HG03066 (cell line): Measurements from ENCODE around the gene MAGEB6.
"Not testable (repeated sequence)": the region's sequence is repeated elsewhere in the genome, so short reads cannot be mapped to it uniquely, and the experiment has no call there.

ENCODE experiments used
- ATAC-seq: cut with Tn5 transposase; IDR thresholded peaks from one replicate; pipeline ENCODE4 v1.9.1; 2021; ENCODE audit warnings: low read depth; ENCODE audit not compliant: unreplicated experiment

The MAGEB6 gene, protein sequence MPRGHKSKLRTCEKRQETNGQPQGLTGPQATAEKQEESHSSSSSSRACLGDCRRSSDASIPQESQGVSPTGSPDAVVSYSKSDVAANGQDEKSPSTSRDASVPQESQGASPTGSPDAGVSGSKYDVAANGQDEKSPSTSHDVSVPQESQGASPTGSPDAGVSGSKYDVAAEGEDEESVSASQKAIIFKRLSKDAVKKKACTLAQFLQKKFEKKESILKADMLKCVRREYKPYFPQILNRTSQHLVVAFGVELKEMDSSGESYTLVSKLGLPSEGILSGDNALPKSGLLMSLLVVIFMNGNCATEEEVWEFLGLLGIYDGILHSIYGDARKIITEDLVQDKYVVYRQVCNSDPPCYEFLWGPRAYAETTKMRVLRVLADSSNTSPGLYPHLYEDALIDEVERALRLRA

GRCh38 chrX:26192204-26192603, at the start of gene MAGEB6:
Gene MAGEB6, plus strand, starts transcription at chrX:26192440. Its CDS starts 1,407 bp downstream, at chrX:26193847.
- ATAC-seq = no peak

GRCh38 chrX:26146024-26146423, 46.2 kb upstream of the MAGEB6 start:
- ATAC-seq = no peak

DNA sequence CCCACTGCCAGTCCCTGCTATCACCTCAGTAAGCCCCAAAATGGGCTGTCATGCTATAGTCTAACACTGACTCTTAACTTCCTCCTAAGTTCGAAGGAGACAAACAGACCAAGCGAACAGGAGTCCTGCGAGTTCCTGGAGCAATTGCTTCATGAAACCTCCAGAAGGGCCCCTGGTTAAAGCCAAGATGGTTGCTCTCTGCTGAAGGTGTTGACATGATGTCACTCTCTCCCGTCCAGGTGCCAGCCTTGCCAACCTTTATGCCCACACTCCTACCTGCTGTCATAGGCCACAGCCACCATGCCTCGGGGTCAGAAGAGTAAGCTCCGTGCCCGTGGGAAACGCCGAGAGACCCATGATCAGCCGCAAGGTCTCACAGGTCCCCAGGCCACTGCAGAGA, 31.9 kb upstream of the MAGEB6 start, which contains the start of gene MAGEB6B:
TSS of gene MAGEB6B (plus strand) at position 301 of the 400 bp plus-strand sequence. CDS start at position 301, 0 bp downstream.
- no peak for ATAC-seq

DNA sequence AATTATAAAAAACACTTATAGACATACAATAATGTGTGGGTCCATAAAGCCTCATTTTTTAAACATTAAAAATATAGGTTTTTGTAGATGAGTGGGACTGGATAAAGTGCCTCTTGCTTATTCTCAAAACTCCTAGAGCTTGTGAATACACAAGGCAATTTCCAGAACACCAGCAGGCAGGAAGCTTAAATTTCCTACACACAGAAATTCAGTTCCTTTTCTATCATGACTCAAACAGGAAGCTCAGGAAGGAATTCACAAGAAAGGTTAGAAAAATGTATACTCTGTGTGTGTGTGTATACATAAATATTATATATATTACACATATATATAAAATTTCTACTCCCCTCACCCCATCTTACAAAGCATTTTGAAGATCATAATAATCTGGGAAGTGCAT, 11.3 kb downstream of the MAGEB6 start:
- ATAC-seq = no peak

GRCh38 chrX:26204717-26205116, 12.5 kb downstream of the MAGEB6 start:
- ATAC-seq = not testable (repeated sequence)

- ATAC-seq = no peak
These were observed 15.8 kb downstream of the MAGEB6 start for GRCh38 chrX:26208012-26208411.

- no peak for ATAC-seq
These were observed 23.6 kb downstream of the MAGEB6 start, which contains the start of gene MAGEB5 for GRCh38 chrX:26215869-26216268. Gene MAGEB5, plus strand, starts transcription at chrX:26216169. Its CDS starts 1,133 bp downstream, at chrX:26217302.

- no peak for ATAC-seq
These were observed 27.1 kb downstream of the MAGEB6 start for GRCh38 chrX:26219351-26219750.

- ATAC-seq = no peak
These were observed 41.9 kb downstream of the MAGEB6 start for GRCh38 chrX:26234177-26234576.
